Measurements from ENCODE around the gene NUCKS1.

Gene NUCKS1

DNA sequence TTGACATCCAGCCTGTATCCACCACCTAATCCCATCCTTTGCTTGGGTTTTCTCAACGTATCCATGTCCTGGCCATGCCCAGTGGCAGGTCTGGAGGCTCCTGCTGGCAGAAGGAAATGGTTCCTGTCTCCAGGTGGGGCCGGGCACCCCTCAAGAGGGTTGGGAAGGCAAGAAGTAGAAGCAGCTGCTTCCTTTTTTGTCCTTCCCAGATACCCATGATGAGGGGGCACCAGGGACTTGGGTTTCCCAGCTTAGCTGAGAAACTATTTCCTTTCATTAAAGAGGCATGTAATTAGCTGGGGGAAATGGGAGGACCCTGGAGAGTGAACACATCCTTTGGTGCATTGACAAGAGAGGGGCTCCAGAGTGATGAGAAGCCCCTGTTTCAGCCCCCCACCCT, 48.6 kb downstream of the NUCKS1 start:
- FAIRE-seq: no peak
- DNase-seq (ENCODE audit: low spot score): no peak

DNA sequence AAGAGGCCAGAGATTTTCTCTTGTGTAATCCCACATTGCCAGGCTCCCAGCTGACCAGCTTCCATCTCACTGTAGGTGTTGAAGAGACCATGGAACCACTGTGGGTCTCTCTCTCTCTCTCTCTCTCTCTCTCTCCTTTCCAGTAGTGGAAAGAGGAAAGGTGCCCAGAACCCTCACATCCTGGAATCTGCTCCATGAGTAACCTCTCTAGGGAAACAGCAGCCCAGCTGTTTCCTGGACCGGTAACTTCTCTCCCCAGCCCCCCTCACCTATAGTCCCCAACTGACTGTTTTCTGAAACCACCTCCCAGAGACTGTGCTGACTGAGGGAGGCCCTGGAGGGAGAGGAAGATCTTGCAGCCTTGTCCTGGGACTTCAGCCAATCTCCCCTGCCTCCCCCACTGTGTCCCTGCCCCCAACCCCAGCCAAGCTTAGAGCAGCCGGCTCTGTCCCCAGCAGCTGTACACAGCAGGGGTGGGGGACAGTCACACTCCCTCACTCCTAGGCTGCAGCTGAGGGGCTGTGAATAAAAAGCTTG, 49.0 kb downstream of the NUCKS1 start:
- no peak for DNase-seq (ENCODE audit: low spot score)
- FAIRE-seq: no peak

DNA sequence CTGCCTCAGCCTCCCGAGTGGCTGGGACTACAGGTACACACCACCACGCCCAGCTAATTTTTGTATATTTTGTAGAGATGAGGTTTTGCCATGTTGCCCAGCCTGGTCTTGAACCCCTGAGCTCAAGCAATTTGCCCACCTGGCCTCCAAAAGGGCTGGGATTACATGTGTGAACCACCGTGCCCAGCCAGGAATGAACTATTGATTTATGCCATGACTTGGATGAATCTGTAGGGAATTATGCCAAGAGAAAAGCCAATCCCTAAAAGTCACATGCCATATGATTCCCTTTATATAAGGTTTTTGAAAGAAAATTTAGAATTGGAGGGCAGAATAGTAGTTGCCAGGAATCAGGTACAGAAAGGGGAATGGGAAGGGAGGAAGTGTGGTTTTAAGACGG, 50.6 kb downstream of the NUCKS1 start:
- FAIRE-seq: no peak

DNA sequence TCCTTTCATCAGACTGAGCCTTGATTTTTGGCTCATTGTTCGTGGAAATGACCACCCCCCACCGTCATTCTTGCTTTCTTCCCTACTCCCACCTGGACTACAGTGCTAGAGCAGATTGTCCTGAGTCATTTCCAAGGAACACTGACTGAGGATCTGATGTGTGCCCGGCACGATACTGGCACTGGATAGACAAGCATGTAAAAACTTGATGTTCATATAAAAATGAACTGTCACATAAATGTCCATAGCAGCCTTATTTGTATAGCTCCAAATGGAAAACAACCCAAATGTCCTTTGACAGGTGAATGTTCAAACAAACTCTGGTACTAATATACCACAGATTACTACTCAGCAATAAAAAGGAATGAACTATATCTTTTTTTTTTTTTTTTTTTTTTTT, 51.1 kb downstream of the NUCKS1 start:
- no peak for FAIRE-seq

More for the DNA sequence above, 50.6 kb downstream of the NUCKS1 start:
- no peak for DNase-seq (ENCODE audit: low spot score)

DNA sequence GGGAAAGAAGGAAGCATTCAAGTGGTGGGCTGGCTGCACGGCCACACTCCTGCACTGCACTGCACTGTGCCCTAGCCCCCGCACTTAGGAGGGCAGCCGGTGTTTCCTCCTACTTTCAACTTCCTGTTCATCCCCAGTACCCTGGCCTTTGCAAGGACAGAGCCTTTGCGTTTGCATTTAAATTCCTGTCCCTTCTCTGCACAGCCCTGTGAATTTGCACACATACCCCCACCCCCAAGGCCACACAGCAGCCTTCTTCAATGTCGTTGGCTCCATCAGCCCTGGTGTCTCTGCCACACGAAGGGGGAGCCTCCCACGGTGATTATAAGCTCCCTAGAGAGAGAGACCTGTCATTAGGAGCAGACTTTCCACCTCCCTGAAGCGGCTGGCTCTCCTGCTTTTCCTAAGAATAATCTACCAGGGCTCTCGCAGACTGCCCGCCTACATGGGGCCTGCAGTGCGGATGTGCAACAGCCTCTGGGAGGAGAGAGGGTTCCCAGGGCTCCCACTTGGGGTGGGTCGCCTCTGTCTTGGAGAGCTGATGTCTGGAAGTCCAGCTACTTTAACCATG, 56.5 kb downstream of the NUCKS1 start:
- DNase-seq (ENCODE audit: low spot score): no peak
- no peak for FAIRE-seq

More for the DNA sequence above, 51.1 kb downstream of the NUCKS1 start:
- no peak for DNase-seq (ENCODE audit: low spot score)

DNA sequence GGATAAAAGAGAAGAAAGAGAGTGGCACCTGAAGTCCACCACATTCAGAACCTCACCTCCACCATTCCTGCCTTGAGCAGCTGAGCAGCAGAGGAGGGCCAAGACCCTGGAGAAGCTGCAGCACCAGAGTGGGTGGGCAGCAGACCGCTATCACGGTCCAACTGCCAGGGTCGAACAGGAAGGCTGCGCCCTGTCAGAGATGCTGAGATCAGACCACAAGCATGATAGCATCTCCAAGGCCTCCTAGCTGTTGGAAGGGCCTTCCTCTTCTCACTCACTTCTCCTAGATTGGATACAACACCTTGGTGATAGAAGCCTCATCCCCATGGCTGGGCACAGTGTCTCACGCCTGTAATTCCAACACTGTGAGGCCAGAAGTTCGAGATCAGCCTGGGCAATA, 57.6 kb downstream of the NUCKS1 start:
- FAIRE-seq (no peak), DNase-seq (ENCODE audit: low spot score) (no peak)

DNA sequence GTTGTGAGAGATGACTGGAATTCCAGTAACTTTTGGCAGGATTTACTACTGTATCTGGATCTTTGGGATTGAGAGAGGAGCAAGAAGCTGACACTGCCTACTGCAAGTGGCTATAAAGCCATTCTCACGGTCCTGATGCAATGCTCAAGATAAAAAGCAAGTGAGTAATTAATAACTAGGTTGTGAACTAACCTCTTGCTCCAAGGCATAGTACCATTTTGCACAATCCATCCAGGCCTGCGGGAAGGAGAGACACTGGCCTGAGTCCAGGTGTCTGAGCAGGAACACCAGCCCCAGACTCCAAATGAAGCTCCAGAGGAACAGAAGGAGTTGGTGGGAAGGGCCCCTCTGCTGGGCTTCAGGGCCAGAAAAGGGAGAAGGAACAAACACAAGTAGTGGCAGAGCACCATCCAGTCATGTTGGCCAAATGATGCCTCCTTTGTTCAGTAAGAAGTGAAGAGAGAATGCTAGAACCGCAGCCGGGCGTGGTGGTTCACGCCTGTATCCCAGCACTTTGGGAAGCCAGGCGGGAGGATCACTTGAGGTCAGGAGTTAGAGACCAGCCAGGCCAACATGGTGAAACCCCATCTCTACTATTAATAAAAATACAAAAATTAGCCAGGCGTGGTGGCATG, 59.7 kb downstream of the NUCKS1 start:
- no peak for DNase-seq (ENCODE audit: low spot score)
- no peak for FAIRE-seq

DNA sequence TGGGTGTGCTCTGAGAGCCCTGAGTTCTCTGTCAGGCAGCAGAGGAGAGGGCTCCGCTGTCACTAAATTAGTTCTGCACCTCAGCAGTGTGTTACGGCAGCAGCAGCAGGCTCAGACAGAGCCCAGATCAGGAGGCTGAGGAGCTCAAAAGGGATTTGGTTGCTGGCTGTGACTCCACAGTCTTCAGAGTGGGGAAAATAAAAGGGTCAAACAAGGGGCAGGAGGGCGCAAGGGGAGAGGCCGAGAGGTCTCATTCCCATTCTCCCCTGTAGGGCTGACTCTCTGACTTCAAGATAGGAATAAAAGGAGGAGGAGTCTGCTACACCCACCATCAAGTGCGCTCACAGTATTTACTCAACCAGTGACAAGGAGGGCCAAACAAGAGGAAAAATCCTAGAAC, 60.5 kb downstream of the NUCKS1 start:
- no peak for FAIRE-seq
- no peak for DNase-seq (ENCODE audit: low spot score)

DNA sequence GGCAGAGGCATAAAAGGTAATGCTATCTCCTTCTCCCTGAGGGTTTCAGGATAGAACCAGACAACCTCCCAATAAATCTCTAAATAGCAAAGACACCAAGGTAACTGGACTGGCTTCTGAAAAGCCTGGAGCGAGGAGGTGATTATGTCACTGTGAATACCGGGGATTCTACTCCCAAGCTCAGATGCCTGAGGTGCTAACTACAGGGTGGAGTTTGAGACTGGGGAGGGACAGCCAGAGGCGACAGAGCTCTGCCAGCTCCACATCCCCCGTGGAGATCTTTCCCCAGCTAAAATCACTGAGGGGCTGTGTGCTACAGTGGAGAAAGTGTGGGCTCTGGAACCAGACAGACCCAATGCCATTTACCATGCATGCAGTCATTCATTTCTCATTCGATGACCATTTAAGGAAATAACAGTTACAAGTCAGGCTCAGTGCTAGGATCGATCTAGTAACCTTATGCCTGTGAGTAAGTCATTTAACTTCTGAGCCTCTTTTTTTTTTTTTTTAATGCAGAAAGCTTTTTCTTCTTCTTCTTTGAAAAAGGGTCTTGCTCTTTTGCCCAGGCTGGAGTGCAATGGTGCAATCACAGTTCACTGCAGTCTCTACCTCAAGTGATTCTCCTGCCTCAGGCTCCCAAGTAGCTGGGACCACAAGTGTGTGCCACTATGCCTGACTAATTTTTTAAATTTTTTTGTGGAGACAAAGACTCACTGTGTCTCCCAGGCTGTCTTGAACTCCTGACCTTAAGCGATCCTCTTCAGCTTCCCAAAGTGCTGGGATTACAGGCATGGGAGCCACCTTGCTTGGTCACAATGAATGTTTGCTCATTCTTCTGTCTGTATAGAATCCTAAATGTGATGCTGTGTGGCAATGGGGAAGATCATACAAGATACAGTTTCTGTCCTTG, 61.6 kb downstream of the NUCKS1 start:
- DNase-seq (ENCODE audit: low spot score) (no peak), FAIRE-seq (no peak)

DNA sequence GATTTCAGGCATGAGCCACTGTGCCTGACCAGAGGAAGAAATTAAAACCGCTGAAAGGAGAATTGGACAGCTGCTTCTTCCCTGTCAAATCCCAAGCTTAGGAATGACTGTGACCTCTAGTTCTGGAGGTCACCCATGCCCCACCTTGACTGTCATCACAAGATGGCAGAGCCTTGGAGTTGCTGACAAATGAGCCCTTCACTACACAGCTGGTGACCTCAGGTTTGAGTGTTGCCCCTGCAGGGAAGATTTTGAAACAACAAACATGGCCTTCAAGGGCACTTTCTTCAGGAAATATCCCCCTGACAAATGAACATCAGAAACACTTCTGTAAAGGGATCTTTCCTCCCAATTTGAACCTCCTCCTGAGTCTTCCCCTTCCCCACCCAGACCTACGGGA, 62.7 kb downstream of the NUCKS1 start:
- DNase-seq (ENCODE audit: low spot score) (no peak), FAIRE-seq (no peak)

DNA sequence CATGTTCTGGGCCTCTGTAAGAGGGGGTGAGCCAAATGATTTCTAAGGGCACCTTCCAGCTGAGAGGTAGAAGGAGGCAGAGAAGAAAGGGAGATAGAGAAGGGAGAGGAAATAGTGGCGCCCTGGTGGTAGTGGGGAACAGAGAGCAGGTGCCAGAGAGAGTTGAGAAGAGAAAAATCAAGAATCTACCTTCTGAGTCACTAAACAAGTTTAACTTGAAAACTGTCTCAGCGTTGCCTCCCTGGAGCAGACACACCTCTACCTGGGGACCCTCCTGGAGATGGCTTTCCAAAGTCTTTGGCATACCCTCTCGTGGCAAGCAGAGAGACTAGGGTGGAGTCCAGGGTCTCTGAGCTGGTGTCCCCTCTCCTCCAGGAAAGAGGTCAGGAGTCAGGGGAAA, 68.6 kb downstream of the NUCKS1 start:
- no peak for FAIRE-seq
- no peak for DNase-seq (ENCODE audit: low spot score)

DNA sequence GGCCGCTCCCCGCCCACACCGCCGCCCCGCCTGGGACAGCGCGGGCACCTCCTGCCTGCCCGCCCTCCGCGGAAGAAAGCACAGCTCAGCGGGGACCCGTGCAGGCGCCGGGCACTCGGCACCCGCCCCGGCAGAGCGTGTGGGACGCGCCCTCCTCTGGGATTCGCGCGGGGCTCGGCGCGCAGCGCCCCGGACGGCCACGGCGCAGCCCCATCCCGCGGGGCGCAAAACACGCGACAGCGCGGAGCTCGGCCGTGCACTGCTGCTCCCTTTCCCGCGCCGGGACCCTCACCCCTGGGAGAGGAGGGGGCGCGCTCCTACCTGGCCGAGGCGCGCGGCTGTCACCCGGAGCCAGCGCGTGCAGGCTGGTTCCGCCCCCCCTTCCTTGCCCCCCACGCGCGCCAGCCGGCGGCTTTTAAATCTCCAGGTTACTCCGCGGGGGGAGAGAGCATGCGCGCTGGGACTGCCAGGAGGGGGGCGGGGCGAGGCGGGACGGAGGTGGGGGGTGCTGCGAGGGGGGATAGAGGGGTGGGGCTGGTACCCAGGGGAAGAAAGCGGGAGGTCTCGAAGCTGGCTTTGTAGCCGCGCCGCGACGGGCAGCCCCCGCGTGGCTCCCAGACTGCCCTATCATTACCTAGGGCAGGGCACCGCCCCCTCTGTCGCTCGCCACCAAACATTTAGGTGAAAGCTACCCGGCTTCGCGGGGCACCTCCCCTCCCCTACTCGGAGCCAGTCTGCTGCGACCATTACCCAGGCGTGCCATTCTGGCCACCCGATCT, 69.7 kb downstream of the NUCKS1 start, which contains the start of gene SLC45A3:
TSS of gene SLC45A3 (minus strand) at position 437 of the 779 bp plus-strand sequence. CDS start 15,853 bp downstream, outside the sequence.
- DNase-seq (ENCODE audit: low spot score) (no peak), FAIRE-seq (no peak)

DNA sequence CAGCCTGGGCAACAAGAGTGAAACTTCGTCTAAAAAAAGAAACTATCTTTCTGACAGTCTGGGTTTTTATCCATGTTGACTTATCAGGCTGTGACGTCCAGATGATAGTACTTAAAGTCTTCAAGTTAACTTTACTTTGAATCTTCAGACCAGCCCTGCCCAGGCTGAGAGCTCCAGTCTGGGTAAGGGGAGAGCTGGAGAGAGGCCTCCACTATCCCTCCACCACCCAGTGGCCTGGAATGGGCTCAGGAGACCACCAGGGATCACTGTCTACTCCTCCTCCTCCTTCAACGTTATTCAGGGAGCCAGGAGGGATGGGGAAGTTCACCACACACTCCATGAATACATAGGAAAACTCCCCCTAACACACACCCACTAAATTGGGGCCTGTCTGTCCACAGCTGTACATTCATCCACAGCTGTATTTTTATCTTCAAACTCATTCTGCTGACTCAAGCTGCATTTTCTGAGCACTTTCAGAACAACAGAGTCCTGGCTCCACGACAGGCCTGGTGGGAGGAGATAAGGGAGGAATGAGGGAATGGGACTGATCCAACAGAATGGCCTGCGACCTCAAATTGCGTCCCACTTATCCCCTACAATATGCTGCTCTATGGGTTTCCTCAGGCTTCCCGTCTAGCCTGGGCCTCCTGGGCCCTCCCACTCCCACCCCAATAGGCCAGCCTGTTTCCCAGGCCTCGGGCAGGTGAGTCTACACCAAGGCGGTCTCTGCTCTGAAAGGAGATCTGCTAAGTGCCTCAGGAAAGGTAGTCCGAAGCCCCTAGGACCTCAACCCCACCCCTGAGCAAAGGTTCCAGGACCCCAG, 71.5 kb downstream of the NUCKS1 start:
- FAIRE-seq (no peak), DNase-seq (ENCODE audit: low spot score) (no peak)

DNA sequence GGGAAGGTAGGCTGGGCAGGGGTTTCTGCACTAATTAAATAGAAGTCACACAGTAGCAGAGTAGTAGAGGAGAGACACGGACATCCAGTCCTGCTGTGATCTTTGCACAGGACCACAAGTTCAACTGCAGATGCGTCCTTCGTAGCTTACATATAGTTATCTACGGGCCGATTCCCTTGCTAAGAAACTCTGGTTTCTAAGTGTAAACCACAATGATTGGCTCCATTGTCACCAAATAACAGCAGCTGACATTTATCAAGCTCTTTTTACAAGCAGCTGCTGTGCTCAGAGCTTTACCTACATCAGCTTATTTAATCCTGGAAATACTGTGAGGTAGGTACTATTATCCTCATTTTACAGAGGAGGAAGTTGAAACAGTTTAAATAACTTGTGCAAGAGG, 72.8 kb downstream of the NUCKS1 start:
- no peak for DNase-seq (ENCODE audit: low spot score)
- FAIRE-seq: no peak

DNA sequence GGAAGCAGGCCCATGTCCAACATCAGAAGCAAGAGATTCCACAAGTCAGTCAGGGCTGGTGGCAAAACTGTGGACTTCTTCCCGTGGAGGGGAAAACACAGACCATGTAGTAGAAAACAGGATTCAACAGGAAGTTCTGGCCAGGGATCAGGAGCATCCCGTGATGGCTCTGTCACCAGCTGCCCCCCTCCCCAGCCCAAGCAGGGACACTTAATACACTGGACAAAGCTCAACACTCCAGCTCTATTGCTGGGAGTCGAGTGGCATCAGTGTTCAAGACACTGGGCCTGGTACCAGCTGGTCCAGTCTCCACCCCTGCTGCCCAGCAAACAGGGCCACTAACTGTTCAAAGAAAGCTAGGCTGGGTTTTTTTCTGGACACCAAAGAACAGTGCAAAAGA, 73.4 kb downstream of the NUCKS1 start:
- DNase-seq (ENCODE audit: low spot score) (no peak), FAIRE-seq (no peak)

DNA sequence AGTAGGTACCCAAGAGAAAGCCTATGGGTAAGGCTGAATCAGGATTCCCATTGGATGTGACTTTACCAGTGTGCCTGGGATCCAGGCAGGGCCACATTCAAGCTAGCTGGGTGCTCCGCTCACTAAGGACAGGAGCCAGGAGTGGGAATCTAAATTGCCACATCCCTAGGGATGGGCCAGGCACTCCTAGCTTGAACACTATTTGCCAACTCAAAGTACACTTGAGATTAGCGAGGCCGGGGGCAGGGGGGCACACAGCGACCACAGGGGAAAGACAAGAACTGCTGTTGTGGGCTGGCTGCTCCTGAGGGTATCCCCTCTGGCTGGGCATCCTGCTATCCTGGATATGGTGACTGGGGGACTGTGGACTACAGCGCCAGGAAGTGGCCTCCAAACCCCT, 74.0 kb downstream of the NUCKS1 start:
- FAIRE-seq: no peak
- DNase-seq (ENCODE audit: low spot score): no peak

DNA sequence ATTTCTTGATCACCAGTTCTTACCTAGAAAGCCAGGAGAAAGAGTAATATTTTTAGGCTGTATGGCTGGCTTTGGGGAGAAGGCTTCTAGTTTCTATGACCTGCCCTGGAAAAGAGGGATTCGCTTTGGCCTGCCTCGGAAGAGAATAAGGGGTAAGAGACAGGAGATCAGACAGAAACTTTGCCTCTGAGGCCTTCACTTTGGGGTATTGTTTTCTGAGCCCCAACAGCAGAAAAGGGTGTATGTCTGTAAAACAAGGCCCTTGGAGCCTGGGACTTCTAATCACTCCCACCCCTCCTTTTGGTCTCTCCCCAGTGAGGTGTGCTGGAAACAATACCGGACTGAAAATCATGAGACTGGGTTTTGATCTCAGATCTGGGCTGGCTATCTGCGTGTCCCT, 74.7 kb downstream of the NUCKS1 start:
- FAIRE-seq (no peak), DNase-seq (ENCODE audit: low spot score) (no peak)

DNA sequence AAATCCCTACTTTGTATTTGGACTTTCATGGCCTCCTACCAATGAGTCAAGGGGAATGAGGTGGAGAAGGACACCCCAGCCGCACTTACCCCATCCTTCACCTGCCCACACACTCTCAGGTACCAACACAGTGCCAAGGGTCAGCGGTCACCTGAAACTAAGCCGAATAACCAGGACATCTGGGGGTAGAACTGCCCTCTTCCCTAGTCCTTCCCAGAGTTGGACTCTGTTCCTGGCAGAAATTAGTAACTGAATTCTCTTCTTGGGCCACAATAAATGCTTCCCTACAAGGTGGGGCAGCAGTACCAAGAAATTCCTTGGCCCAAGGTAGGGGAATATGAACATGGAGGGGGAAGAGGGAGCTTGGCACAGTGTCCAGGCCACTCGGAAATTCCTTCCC, 77.0 kb downstream of the NUCKS1 start:
- FAIRE-seq: no peak
- no peak for DNase-seq (ENCODE audit: low spot score)

DNA sequence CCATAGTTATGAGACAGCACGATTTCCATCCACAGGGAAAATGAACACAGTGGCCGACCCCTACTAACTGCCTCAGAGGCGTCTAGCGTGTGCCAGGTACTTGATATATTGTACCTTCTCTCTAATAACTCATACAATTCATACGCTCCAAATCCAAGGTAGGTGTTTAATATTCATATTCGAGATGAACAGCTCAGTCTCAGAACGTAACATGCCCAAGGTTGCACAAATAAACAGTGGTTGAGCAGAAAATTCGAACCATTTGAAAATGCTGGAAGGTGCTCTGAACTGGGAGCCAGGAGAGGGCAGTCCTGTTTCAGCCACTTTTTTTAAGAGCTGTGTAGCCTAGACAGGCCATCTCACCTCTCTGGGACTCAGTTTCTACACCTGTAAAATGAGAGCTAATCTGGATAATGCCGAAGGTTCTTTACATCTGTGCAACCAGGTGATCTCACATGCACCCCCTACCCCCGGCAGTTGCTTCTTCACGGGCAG, 77.5 kb downstream of the NUCKS1 start:
- FAIRE-seq (no peak), DNase-seq (ENCODE audit: low spot score) (no peak)

Data from RCC 7860 (cell line).